ENCODE results near the gene P2RX1.
"Not testable (repeated sequence)": the region's sequence is repeated elsewhere in the genome, so short reads cannot be mapped to it uniquely, and the experiment has no call there.

P2RX1 gene

DNA sequence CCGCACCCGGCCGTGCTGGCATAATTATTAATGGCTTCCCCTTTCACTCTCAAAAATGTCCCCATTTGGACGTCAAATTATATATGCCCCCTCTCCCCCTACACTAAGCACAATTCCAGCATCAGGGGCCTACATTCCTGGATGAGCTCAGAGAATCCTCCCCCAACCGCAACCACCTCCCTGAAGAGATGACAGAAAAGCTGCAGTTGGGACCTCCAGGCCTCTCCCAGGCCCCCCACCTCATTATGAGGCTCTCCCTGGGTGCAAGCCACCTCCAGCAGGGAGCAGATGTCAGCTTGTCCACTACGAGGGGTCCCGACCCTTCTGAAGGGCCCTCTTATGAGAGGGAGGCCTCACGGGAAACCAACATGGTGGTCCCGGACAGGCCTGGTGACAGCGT is 51.7 kb downstream of the P2RX1 start:
- H3K27me3 ChIP-seq: no peaks in the 10 kb centered on the region
- H3K27ac ChIP-seq: no peak overlapping the region
- H3K4me3 ChIP-seq (ENCODE audit: low read depth in 1 of 2, low read length in 1 of 2): no peak overlapping the region
- no peak for TF ChIP-seq CTCF (IDR thresholded peaks at IDR 0.05)
- no peaks in the 10 kb centered on the region for H3K4me1 ChIP-seq (ENCODE audit: control insufficient read depth in 1 of 2, insufficient read depth in 1 of 2, low read depth in 1 of 2, low read length in 1 of 2)
- H3K36me3 ChIP-seq: peaks cover 40% of the 10 kb centered on the region
- H3K9me3 ChIP-seq: no peaks in the 10 kb centered on the region

DNA sequence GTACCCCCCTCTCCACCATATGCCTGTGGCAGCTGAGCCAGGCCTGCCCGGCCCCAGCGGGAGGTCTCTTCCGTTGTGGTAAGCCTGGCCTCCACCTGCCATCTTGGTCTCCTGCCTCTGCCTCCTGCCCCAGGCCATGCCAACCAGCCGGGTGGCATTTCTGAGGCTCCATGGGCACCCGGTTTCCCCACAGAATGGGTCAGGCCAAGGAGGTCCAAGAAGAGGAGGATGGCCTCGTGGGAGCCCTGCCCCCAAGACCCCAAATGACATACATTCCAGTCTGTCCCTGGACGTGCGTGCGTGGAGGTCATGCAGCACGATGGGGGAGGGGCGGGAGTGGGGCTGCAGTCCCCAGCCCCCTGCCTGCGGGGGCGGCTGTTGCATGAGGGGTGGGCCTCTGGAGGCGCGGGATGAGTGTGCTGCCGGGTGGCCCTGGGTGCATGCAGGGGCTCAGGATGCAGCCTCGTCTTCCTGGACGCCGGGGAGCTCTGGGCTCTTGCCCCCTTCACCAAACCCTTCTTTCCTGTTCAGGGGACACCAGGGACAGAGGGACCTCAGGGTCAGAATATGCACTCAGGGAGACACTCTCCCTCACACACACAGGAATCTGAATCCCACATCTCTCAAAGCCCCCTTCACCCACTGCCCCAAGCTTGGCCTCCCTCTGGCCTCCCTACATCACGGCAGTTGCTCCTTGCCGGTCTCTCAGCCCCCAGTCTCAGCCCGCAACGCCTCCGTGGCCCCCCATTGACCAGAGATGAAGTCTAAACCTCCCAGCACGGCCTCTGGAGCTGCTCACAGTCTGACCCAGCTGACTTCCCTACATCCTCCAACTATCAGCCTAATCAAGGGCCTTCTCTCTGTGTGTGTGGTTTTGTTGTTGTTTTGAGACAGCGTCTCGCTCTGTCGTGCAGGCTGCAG is 54.2 kb downstream of the P2RX1 start:
- no peak overlapping the region for H3K4me3 ChIP-seq (ENCODE audit: low read depth in 1 of 2, low read length in 1 of 2)
- H3K36me3 ChIP-seq: peaks cover 34% of the 10 kb centered on the region
- no peak overlapping the region for H3K27ac ChIP-seq
- no peak for TF ChIP-seq CTCF (IDR thresholded peaks at IDR 0.05)
- H3K27me3 ChIP-seq: no peaks in the 10 kb centered on the region
- H3K4me1 ChIP-seq (ENCODE audit: control insufficient read depth in 1 of 2, insufficient read depth in 1 of 2, low read depth in 1 of 2, low read length in 1 of 2): no peaks in the 10 kb centered on the region
- H3K9me3 ChIP-seq: no peaks in the 10 kb centered on the region

DNA sequence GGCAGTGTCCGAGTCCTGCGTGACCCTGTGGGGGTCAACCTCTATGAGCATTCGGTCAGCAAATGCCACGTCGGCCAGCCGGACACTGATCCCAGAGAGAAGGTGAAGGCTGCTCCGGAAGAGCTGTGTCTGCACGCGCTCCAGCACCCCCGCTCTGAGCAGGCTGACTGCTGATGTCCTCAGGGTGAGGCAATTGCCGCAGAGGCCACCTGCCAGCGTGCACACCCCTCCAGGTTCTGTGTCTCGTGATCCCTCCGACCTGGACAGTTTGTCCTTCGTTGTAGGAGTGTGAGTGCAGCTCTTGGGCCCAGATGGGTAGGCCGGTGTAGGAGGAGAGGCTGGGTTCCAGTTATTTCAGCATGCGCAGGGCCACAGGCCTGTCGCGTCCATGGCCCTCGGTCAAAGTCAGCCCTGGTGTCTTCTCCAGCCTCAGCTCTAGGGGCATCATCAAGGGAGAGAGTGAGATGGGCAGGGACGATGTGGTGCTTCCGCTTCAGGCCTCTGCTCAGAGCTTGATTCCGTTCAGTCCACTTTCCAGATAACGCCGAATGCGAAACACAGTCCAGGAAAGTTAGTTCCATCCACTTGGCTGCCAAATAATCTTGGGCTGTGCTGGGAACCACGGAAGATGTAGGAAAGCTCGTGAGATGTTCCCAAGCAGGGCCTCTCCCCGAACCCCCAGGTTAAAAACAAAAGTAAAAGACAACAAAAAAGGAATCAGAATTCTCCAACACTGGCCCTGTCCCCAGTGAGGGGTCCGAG is 55.1 kb downstream of the P2RX1 start:
- Histone ChIP-seq H3K4me3 (ENCODE audit: low read depth in 1 of 2, low read length in 1 of 2) (no peak overlapping the region), H3K27me3 (no peaks in the 10 kb centered on the region), H3K36me3 (peaks cover 34% of the 10 kb centered on the region), H3K27ac (no peak overlapping the region), H3K9me3 (no peaks in the 10 kb centered on the region), H3K4me1 (ENCODE audit: control insufficient read depth in 1 of 2, insufficient read depth in 1 of 2, low read depth in 1 of 2, low read length in 1 of 2) (no peaks in the 10 kb centered on the region)
- TF ChIP-seq CTCF (IDR thresholded peaks at IDR 0.05): no peak

GRCh38 chr17:3859940-3860339 is 56.3 kb downstream of the P2RX1 start:
- Histone ChIP-seq H3K36me3 (peaks cover 25% of the 10 kb centered on the region), H3K27me3 (no peaks in the 10 kb centered on the region), H3K27ac (no peak overlapping the region), H3K4me3 (ENCODE audit: low read depth in 1 of 2, low read length in 1 of 2) (no peak overlapping the region), H3K4me1 (ENCODE audit: control insufficient read depth in 1 of 2, insufficient read depth in 1 of 2, low read depth in 1 of 2, low read length in 1 of 2) (no peaks in the 10 kb centered on the region), H3K9me3 (no peaks in the 10 kb centered on the region)
- no peak for TF ChIP-seq CTCF (IDR thresholded peaks at IDR 0.05)

DNA sequence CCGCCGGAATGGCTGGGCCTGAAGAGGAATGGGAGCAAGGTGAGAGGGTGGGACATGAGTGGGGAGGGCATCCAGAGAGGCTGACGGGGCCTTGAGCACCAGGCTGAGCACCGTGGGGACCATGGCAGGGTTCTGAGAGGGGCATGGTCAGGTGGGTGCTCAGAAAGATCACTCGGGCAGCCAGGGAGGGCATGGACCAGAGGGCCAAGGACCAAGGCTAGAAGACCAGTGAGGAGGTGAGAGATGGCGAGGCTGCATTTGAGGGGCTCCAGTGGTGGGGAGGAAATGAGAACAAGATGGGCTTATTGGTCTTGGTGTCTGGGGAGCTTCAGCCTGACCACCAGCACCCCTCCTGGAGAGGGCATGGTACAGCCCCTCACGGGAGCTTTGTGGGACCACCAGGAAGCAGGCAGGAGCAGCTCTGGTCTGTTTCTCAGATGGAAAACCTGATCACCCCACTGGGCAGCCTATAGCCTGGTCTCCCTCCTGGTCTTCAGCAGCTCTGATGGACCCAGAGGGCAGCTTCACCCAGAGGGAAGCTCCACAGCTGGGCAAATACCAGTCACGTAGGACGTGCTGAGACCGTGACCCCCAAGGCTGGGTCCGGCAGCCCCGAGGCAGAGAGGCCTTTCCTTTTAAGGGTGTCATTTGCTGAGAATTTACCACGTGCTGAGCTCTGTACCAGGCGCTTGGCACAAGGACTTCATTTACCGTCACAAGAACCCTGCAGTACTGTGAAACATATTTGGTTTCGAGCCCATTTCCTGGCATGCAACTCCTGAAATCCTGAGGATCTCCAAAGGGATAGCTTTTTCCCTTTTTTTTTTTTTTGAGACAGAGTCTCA is 58.8 kb downstream of the P2RX1 start:
- TF ChIP-seq CTCF (IDR thresholded peaks at IDR 0.05): no peak

DNA sequence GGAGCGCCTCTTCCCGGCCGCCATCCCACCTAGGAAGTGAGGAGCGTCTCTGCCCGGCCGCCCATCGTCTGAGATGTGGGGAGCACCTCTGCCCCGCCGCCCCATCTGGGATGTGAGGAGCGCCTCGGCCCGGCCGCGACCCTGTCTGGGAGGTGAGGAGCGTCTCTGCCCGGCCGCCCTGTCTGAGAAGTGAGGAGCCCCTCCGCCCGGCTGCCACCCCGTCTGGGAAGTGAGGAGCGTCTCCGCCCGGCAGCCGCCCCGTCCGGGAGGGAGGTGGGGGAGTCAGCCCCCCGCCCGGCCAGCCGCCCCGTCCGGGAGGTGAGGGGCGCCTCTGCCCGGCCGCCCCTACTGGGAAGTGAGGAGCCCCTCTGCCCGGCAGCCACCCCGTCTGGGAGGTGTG is 62.1 kb downstream of the P2RX1 start:
- not testable (repeated sequence) for H3K4me1 ChIP-seq (ENCODE audit: control insufficient read depth in 1 of 2, insufficient read depth in 1 of 2, low read depth in 1 of 2, low read length in 1 of 2); H3K9me3 ChIP-seq; H3K36me3 ChIP-seq

More for the DNA sequence above, 58.8 kb downstream of the P2RX1 start:
- Histone ChIP-seq H3K4me3 (ENCODE audit: low read depth in 1 of 2, low read length in 1 of 2) (no peak overlapping the region), H3K9me3 (no peaks in the 10 kb centered on the region), H3K27ac (no peak overlapping the region), H3K36me3 (peaks cover 19% of the 10 kb centered on the region), H3K27me3 (no peaks in the 10 kb centered on the region), H3K4me1 (ENCODE audit: control insufficient read depth in 1 of 2, insufficient read depth in 1 of 2, low read depth in 1 of 2, low read length in 1 of 2) (no peaks in the 10 kb centered on the region)

More for the DNA sequence above, 62.1 kb downstream of the P2RX1 start:
- H3K27me3 ChIP-seq; H3K4me3 ChIP-seq (ENCODE audit: low read depth in 1 of 2, low read length in 1 of 2); H3K27ac ChIP-seq: not testable (repeated sequence)

Data from neutrophil (primary cell).